GM19455 (cell line): ENCODE measurements around the gene ITGB4.

Source experiments
- ATAC-seq: cut with Tn5 transposase; IDR thresholded peaks from one replicate; pipeline ENCODE4 v1.9.1; 2021; ENCODE audit not compliant: unreplicated experiment

ITGB4 gene

GRCh38 chr17:75720656-75721462 lies at the start of gene ITGB4:
TSS of gene ITGB4 (plus strand) at chr17:75721459. CDS start at chr17:75724704, 3,245 bp downstream.
- ATAC-seq: no peak

GRCh38 chr17:75672011-75672410 lies 49.2 kb upstream of the ITGB4 start:
- ATAC-seq: no peak

GRCh38 chr17:75673487-75673886 lies 47.8 kb upstream of the ITGB4 start:
- no peak for ATAC-seq

GRCh38 chr17:75676461-75676860 lies 44.8 kb upstream of the ITGB4 start:
- ATAC-seq: no peak

GRCh38 chr17:75679706-75680211 lies 41.5 kb upstream of the ITGB4 start:
- no peak for ATAC-seq

GRCh38 chr17:75680431-75680830 lies 40.8 kb upstream of the ITGB4 start:
- ATAC-seq: no peak

GRCh38 chr17:75681289-75681688 lies 40.0 kb upstream of the ITGB4 start:
- ATAC-seq: no peak

- no peak for ATAC-seq
Observed at GRCh38 chr17:75683583-75683982, 37.7 kb upstream of the ITGB4 start.

GRCh38 chr17:75684249-75684648 lies 37.0 kb upstream of the ITGB4 start:
- ATAC-seq: no peak

GRCh38 chr17:75684924-75685323 lies 36.3 kb upstream of the ITGB4 start:
- ATAC-seq: no peak

GRCh38 chr17:75685499-75685898 lies 35.8 kb upstream of the ITGB4 start:
- no peak for ATAC-seq

GRCh38 chr17:75688209-75688825 lies 32.9 kb upstream of the ITGB4 start:
- ATAC-seq: no peak

GRCh38 chr17:75689441-75689873 lies 31.8 kb upstream of the ITGB4 start:
- no peak for ATAC-seq

GRCh38 chr17:75691371-75691791 lies 29.9 kb upstream of the ITGB4 start:
- ATAC-seq: no peak

GRCh38 chr17:75691801-75692626 lies 29.2 kb upstream of the ITGB4 start:
- no peak for ATAC-seq

GRCh38 chr17:75692976-75693375 lies 28.3 kb upstream of the ITGB4 start:
- ATAC-seq: no peak

- no peak for ATAC-seq
Observed at GRCh38 chr17:75693500-75694481, 27.5 kb upstream of the ITGB4 start.

- ATAC-seq: no peak
Observed at GRCh38 chr17:75694536-75694935, 26.7 kb upstream of the ITGB4 start.

- no peak for ATAC-seq
Observed at GRCh38 chr17:75695141-75695829, 26.0 kb upstream of the ITGB4 start.
